Measurements from ENCODE around the gene PAX6.
"Not testable (repeated sequence)": the region's sequence is repeated elsewhere in the genome, so short reads cannot be mapped to it uniquely, and the experiment has no call there.

Gene PAX6

GRCh38 chr11:31763296-31763695 is 47.8 kb downstream of the PAX6 start:
- DNase-seq = peak; percentile 66

- DNase-seq = peak; percentile 66
These were observed 49.5 kb downstream of the PAX6 start for GRCh38 chr11:31761636-31762035.

GRCh38 chr11:31757260-31757835 is 53.8 kb downstream of the PAX6 start:
- DNase-seq = no peak

GRCh38 chr11:31747581-31747980 is 63.5 kb downstream of the PAX6 start:
- DNase-seq = no peak

GRCh38 chr11:31740731-31741368 is 70.3 kb downstream of the PAX6 start:
- DNase-seq = not testable (repeated sequence)

- DNase-seq = no peak
These were observed 71.0 kb downstream of the PAX6 start for GRCh38 chr11:31740131-31740530.

All from NCI-H69 (cell line).